ENCODE results near the gene CNIH3.

CNIH3 gene

DNA sequence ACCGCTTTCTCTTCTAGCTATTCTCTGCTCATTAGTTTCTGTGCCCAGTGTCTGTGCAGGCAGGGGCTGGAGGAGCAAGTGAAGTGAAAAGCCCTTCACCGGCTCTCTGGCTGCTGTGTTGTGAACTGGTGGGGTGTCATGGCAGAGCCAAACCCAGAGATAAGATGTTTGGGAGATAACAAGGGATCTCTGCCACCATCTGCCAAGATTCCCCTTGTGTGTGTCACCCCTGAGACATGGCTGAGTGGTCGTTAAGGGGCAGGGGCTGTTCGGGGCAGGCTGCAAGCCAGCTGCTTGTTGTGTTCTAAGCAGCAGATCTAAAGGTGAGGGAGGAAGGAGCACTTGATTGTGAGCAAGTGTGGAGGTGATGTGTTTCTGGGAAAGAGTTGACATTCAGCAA, 24.5 kb downstream of the CNIH3 start:
- DNase-seq (ENCODE audit: low read depth in 3 of 3, low spot score in 1 of 3) = no peak

DNA sequence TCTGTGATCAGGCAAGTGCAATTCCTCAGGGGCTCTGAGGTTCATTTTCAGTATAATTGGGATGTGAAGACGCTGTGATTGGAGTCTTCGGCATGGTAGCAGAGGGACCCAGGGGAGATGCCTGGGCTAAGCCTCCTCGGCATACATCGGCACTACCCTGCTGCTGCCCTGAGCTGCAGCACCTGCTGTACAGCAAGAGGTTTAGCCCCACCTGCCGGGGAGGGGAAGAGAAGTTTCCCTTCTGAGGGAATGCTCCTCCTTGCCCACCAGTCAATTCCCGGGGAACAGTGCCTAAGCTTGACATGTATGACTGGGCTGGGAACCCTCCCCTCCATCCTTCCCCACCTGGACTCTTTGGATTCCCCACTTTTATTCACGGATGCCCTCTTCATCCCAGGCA, 24.9 kb downstream of the CNIH3 start:
- no peak for DNase-seq (ENCODE audit: low read depth in 3 of 3, low spot score in 1 of 3)

DNA sequence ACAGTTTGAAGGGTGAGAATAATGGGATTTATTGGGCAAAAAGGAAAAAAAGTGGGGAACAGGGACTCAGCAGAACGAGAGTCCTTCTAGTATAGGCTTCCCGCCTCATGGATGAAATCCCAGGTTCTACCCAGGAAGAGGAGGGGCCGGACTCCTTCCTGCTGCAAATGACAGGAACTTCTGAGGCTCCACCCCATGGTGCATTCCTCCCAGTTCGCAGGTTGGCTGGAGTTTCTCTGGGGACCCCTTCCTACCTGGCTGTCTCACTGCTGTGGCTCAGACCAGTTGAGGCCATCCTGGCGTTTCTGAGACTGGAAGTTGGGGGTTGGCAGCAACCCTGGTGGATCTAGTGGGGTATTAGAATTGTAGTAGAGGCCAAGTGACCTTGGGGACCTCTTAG, 27.5 kb downstream of the CNIH3 start:
- DNase-seq (ENCODE audit: low read depth in 3 of 3, low spot score in 1 of 3) = no peak

DNA sequence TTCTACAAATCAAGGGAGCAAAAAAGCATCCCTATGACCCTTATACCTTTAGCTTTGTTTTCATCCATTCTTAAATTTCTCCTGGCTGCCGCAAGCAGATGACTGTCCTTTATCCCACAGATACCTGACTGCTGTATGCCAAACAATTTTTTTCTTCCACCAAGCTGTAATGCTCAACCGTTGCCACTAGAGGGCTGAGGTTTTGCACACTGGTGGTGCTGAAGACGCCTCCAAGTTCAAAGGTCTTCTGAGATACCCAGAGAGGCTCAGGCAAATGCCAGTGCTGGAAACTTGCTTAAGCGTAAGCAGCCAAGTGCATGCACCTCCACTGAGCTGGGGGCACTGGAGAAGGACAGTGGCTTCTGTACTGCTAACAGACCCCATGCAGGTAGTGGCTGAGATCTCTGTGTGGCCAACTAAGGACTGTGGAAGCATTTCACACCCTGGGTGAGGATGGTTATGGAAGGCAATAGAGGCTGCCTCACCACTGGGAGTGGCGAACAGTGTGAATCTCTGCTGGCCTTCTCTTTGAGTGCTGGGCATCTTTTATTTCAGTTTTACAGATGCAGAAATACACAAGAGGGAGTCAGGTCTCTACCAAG, 28.5 kb downstream of the CNIH3 start:
- peak; percentile 7 to 22 (median 20) for DNase-seq (ENCODE audit: low read depth in 3 of 3, low spot score in 1 of 3)

DNA sequence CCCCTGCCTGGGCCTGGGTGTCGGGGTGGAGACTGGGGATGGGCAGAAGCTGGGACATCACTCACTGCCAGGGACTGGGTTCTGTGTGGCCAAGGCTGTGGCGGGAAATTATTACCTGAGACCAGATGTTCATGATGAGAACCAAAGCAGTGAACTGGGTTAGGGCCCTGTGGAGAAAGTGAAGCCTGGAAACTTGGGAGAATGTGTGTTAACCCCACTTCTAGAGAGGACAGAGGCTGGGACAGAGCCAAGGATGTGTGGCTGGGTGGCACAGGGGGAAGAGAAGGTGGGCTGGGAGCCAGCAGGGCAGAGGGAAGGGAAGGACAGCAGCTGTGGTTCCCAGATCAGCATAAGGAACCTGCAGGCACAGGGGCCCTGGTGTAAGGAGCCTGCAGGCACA, 31.3 kb downstream of the CNIH3 start:
- DNase-seq (ENCODE audit: low read depth in 3 of 3, low spot score in 1 of 3) = no peak

DNA sequence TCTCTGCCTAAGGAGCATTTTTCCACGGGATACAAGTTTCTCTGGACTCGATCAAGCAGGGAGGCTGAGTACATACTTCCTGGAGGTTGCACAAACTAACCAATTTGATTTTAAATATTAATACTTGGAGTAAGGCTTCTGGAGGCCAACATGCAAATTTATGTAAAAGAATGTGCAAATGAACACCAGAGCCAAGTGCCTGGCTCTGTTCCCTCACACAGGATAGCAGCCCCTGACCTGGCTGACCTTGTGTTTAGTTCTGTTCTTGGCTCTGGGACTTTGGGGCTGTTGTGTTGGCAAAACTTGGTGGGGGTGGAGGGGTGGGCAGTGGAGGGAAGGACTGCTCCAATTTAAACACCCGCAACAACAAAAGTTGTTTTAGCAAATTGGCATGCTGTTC, 34.2 kb downstream of the CNIH3 start:
- no peak for DNase-seq (ENCODE audit: low read depth in 3 of 3, low spot score in 1 of 3)

DNA sequence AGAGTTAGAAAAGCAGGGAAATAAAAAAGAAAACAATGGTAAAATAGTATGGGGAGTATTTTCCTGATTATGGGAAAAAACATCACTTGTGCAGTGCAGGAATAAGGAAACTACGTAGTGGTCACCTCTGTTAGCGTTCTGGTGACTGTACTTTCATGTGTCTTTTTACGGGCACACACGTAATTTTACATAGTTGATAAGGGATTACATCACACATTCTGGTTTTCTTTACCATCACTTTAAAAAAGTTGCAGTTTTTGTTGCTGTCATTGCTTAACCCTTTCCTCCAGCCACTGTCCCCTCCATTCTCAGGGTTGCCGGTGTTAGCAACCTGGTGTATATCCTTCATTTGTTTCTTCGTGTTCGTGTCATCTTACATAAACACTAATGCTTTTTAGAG, 35.1 kb downstream of the CNIH3 start:
- DNase-seq (ENCODE audit: low read depth in 3 of 3, low spot score in 1 of 3) = no peak

DNA sequence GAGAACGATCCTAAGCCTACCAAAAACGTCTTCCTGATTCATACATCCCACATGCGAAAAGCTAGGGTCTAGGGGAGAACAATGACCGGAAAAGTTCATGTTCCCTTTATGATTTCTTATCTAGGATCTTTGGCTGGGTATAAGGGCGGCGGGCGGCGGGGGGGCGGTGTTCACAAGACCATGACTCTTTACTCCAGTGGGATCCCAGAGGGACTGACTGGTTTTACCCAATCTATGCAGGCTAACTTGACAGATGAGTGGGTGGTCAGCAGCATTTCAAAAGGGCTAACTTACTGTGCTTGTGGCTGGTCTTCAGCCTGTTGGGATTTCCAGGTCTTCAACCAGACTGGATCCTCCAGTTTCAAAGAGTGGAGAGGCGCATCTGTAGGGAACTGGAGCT, 40.3 kb downstream of the CNIH3 start:
- no peak for DNase-seq (ENCODE audit: low read depth in 3 of 3, low spot score in 1 of 3)

DNA sequence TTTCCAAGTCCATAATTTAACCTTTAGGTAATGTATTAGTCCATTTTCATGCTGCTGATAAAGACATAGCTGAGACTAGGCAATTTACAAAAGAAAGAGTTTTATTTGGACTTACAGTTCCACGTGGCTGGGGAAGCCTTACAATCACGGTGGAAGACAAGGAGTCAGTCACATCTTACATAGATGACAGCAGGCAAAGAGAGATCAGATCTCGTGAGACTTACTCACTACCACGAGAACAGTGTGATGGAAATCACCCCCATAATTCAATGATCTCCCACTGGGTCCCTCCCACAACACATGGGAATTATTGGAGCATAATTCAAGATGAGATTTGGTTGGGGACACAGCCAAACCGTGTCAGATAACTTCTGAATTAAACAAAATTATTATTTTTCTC, 44.0 kb downstream of the CNIH3 start:
- DNase-seq (ENCODE audit: low read depth in 3 of 3, low spot score in 1 of 3) = no peak

DNA sequence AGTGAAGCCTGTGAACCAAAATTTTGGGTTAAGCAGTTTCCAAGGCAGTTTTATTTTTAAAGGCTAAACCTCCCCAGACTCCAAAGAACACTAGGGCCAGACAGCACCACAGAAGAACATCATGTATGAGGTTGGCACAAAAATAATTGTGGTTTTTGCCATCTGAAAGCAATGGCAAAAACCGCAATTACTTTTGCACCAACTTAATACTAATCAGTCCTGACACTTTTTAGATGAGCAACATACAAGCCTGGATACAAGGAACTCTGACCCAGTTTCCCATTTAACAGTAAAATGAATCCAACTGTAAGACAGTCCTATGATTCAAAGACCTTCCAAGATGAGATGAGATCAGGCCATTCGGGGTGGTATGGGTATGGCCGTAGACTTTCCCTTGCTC, 46.8 kb downstream of the CNIH3 start:
- no peak for DNase-seq (ENCODE audit: low read depth in 3 of 3, low spot score in 1 of 3)

DNA sequence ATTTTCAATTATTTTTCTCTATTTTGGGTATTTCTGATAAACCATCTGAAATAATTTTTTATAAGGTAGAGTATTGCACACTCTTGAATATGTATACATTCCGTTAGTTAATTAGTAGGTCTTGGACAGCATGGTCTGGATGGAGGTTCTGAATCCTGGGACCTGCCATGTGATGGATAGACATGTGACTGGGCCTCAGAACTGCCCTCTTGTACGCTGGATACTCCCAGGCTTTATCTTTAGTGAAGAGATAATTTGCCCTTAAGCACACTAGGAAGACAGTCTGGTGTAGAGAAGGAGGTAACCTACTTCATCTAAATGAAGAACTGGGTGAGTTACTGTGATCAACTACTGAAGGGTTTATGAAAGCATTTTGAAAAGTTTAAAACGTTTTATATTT, 48.9 kb downstream of the CNIH3 start:
- no peak for DNase-seq (ENCODE audit: low read depth in 3 of 3, low spot score in 1 of 3)

DNA sequence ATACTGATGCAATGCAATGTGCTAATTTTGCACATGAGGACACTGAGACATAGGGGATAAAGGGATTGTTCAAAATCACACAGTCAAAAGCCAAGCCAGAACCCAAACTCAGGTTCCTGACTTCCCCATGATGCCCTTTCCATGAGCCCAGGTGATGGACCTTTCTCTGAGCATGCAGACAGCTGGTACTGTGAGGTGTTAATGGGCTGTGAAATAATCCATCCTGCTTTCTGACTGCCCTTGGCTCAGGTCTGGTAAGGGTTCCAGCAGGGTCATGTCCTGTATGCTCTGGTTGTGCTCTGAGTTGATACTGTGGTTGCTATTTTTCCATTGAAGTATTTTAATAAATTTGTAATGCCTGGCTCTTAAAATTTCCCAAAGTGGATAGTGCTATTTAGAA, 50.0 kb downstream of the CNIH3 start:
- no peak for DNase-seq (ENCODE audit: low read depth in 3 of 3, low spot score in 1 of 3)

DNA sequence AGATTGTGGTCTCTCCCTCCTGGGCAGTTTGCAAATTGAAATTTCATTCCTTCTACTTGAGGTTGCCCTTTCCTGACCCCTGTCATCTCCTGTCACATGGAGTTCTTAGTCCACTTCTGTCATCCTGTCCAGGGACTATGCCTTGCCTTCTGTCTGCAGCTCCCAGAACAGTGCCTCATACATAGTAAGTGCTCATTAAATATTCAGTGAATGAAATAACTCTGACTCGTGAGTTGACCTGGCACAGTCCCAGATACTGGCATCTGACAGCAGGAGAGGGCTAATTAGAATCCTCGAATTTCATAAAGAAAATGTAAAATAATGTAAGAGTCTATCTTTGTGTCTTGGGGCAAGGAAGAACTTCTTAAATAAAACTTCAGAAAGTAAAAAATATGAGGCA, 50.8 kb downstream of the CNIH3 start:
- no peak for DNase-seq (ENCODE audit: low read depth in 3 of 3, low spot score in 1 of 3)

DNA sequence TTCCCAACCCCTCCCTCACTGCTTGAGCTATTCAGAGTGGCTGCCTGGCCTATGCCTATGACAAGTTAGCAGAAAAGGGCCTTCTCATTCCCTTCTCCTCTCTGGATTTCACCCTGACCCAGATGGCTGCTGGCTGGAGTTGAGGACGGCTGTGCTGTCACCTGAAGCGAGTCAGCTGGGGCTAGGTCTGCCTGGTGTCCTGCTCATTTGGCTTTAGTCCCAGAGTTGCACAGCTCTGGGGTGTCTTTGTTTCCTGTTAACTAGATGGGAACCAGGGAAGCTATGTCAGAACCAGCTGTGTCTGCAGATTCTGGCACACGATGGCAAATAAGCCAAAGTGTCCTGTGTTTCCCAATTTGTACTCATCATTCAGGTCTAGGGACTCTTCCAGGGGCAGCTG, 52.9 kb downstream of the CNIH3 start:
- DNase-seq (ENCODE audit: low read depth in 3 of 3, low spot score in 1 of 3) = no peak

DNA sequence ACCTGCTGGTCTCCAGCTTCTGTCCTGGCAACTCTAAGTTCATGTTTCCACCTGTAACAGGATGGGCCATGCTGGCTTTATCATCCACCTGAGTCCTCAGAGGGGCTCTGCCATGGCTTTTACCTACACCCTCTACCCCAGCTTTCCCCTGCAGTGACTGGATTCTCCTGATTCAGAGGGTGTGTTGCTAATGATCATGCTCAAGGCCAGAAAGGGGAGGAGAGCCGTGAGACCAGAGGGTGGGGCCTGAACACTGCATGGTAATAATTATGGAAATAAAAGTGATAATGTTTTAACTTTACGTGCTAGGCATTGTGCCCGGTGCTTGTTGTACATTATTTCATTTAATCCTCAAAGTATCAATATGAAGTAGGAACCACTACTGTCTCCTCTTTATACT, 53.3 kb downstream of the CNIH3 start:
- no peak for DNase-seq (ENCODE audit: low read depth in 3 of 3, low spot score in 1 of 3)

DNA sequence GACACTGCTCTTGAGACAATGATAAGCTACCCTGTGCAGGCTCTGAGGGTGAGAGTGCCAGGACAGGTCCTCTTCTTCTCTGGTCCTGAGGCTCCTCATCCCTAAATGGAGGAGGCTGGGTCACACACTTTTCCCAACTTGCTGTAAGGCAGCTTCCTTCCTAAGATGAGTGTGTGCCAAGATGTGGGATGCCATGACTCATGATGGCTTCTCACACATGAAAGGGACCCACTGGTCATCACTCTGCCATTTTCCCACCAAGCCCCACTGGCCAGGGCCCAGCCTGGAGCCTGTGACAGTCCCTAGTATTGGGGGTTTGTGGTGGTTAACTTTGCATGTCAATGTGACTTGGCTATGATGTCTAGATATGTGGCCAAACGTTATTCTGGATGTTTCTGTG, 54.4 kb downstream of the CNIH3 start:
- DNase-seq (ENCODE audit: low read depth in 3 of 3, low spot score in 1 of 3) = no peak

DNA sequence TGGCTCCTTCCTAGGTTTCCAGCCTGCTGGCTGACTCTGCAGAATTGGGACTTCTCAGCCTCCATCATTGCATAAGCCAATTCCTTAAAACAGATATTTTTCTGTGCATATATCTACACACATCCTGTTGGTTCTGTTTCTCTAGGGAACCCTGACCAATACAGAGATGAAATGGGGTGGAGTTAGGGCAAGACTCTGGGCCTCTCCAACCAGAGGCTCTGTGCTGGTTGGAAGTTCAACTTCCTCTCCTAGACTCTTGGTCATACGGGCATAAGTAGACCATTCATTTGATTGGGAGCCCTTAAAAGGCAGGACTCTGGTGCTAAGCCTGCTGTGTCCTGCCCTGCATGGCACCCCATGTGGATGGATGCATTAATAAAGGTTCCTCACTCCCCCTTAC, 55.0 kb downstream of the CNIH3 start:
- no peak for DNase-seq (ENCODE audit: low read depth in 3 of 3, low spot score in 1 of 3)

DNA sequence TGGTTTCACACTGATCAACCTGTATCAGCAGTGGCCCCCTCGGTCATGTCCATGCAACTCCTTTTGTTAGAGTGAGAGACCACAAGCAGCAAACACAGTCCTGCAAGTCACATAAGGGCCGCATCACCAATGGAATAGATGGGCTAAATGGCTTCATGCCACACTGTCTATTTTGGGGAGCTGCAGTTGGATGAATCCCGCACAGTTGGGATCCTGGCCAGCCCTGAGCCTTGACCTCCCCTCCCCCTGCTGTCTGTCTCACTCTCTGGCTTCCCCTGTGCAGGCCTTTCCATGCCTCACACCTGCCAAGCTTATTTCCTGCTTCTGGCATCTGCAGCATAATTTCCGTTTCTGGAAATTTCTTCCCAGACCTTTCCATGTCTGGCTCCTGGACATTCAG, 57.0 kb downstream of the CNIH3 start:
- DNase-seq (ENCODE audit: low read depth in 3 of 3, low spot score in 1 of 3) = no peak

DNA sequence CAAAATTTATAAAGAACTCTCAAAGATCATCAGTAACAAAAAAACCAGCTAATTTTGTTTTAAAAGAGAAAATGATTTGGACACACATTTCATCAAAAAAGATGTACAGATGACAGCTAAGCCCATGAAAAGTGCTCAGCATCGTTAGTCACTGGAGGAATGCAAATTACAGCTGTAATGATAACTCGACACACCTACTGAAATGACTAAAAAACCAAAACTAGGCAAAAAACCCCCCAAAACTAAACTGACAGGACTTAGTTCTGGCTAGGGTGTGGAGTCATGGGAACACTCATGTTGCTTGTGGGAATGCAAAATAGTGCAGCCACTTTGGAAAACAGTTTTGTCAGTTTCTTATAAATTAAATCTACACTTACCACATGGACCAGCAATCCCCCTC, 59.5 kb downstream of the CNIH3 start:
- DNase-seq (ENCODE audit: low read depth in 3 of 3, low spot score in 1 of 3) = no peak

DNA sequence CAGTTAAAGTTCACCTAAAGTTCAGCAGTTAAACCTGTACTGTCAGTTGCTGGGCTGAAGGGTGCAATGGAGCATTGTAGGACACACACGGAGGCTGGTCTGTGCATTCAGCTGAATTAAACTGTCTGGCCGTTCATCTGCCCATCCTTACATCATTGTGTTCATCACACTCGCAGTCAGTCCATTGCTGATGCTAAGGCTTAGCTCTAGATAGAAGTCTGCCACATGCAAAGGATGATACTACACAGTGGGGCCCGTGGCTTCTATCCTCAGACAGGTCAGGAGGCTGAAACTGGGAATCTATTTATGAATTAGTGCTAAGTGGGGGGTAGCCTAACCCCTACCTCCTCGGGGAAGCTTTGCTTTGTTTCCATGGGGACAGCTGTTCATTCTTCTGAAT, 60.4 kb downstream of the CNIH3 start:
- no peak for DNase-seq (ENCODE audit: low read depth in 3 of 3, low spot score in 1 of 3)

DNA sequence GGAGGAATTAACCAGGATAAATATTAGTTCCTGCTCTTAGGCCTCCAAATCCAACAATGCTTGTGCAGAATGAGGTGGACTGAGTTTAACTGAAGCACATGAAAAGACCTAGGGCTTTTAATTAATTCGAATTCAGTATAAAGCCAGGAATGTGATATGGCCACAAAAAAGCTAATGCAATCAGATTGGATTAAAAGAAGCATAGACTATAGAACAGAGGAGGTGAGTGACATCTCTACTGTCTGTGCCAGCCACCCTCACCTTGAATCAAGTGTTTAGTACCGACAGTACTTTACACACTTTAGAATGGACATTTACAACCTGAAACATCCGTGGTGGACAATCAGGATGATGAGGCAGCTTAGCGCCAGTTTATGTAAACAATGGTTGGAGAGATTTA, 62.1 kb downstream of the CNIH3 start:
- no peak for DNase-seq (ENCODE audit: low read depth in 3 of 3, low spot score in 1 of 3)

DNA sequence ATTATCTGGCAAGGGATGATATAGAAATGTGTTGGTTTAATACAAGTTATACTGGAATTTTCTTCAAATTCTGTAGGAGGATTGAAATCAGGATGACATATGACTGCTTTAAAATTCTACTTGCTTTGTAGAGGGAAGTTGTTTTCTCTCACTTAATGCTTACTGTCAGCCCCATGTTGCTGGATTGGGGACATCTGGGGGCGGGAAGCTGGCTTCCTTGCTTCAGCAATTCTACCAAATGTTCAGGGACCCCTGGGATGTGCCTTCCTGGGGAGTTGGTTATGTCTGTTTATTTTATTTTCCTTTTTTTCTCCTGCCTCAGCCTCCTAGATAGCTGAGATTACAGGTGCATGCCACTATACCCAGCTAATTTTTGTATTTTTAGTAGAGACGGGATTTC, 63.5 kb downstream of the CNIH3 start:
- no peak for DNase-seq (ENCODE audit: low read depth in 3 of 3, low spot score in 1 of 3)

DNA sequence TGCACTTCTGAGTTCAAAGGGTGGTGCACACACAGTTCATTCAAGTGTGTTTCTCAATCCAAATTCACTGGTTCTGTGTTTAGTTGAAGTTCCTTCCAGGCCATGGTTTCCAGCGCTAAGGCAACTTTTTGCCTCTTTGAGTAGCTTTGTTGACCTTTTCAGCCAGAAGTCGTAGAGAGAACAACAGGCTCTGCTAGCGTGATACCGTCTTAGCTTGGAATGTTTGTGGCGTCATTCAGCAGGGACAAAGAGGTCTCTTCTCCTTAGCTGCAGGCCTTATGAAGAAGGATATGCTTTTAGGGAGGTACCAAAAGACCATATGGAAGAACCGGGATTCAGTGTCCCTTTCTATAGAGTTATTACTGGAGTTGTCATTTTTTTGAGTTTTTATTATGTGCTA, 65.7 kb downstream of the CNIH3 start:
- DNase-seq (ENCODE audit: low read depth in 3 of 3, low spot score in 1 of 3) = no peak

DNA sequence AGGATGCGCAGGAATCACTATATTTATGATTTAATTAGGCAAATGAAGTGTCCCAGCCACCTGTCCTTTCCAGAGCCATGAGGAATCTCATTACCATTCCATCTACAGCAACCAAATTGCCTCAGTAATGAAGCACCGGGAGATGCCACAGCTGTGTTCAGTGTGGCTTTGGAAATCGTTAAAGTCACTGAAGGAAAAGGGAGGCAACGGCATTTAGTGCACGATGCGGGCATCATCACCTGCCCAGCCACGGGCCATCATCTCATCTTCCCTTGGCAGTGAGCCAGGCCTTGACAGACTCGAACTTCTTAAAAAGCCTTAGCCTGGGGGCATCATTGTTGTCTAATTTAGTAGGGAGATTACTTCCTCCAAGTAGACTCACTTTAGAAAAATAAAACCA, 67.8 kb downstream of the CNIH3 start:
- DNase-seq (ENCODE audit: low read depth in 3 of 3, low spot score in 1 of 3) = no peak
